ENCODE measurements around the gene ABCG1.

ABCG1 gene

GRCh38 chr21:42214081-42214750 is 4.7 kb upstream of the ABCG1 start:
- DNase-seq (ENCODE audit: low read depth): no peak

GRCh38 chr21:42214921-42215320 is 4.0 kb upstream of the ABCG1 start:
- DNase-seq (ENCODE audit: low read depth): no peak

- no peak for DNase-seq (ENCODE audit: low read depth)
Observed at GRCh38 chr21:42215942-42216725, 2.8 kb upstream of the ABCG1 start.

- no peak for DNase-seq (ENCODE audit: low read depth)
Observed at GRCh38 chr21:42216726-42217572, 2.0 kb upstream of the ABCG1 start.

- no peak for DNase-seq (ENCODE audit: low read depth)
Observed at GRCh38 chr21:42219606-42220137, 732 bp downstream of the ABCG1 start.

GRCh38 chr21:42220138-42220701 is 1.3 kb downstream of the ABCG1 start:
- DNase-seq (ENCODE audit: low read depth): peak; percentile 51

- DNase-seq (ENCODE audit: low read depth): no peak
Observed at GRCh38 chr21:42221581-42222345, 2.8 kb downstream of the ABCG1 start.

GRCh38 chr21:42222386-42222785 is 3.4 kb downstream of the ABCG1 start:
- no peak for DNase-seq (ENCODE audit: low read depth)

- no peak for DNase-seq (ENCODE audit: low read depth)
Observed at GRCh38 chr21:42222821-42223390, 4.0 kb downstream of the ABCG1 start.

GRCh38 chr21:42223826-42224575 is 5.1 kb downstream of the ABCG1 start:
- no peak for DNase-seq (ENCODE audit: low read depth)

GRCh38 chr21:42225042-42225441 is 6.1 kb downstream of the ABCG1 start:
- DNase-seq (ENCODE audit: low read depth): no peak

- no peak for DNase-seq (ENCODE audit: low read depth)
Observed at GRCh38 chr21:42225571-42226155, 6.7 kb downstream of the ABCG1 start.

GRCh38 chr21:42226626-42227025 is 7.7 kb downstream of the ABCG1 start:
- no peak for DNase-seq (ENCODE audit: low read depth)

GRCh38 chr21:42227909-42228708 is 9.2 kb downstream of the ABCG1 start:
- DNase-seq (ENCODE audit: low read depth): peak; percentile 70

GRCh38 chr21:42228709-42229220 is 9.8 kb downstream of the ABCG1 start:
- no peak for DNase-seq (ENCODE audit: low read depth)

- DNase-seq (ENCODE audit: low read depth): no peak
Observed at GRCh38 chr21:42229676-42230075, 10.7 kb downstream of the ABCG1 start.

- DNase-seq (ENCODE audit: low read depth): no peak
Observed at GRCh38 chr21:42230178-42230577, 11.2 kb downstream of the ABCG1 start.

GRCh38 chr21:42230636-42231035 is 11.7 kb downstream of the ABCG1 start:
- no peak for DNase-seq (ENCODE audit: low read depth)

- no peak for DNase-seq (ENCODE audit: low read depth)
Observed at GRCh38 chr21:42231756-42232155, 12.8 kb downstream of the ABCG1 start.
